KMS-11 (cell line): ENCODE results near the gene NEB.

Experiments
- H2AFZ ChIP-seq: fragments of 200-600 bp; sonication (generic); 2 replicates; pipeline ENCODE4 v1.6.1; 2016; ENCODE audit warnings: antibody characterized with exemption, mixed run types, low read depth
- H3K27ac ChIP-seq: fragments of 200-600 bp; sonication (generic); 2 replicates; pipeline ENCODE4 v1.6.1; 2016; ENCODE audit warnings: mild to moderate bottlenecking, mixed run types
- H3K27me3 ChIP-seq: fragments of 200-600 bp; sonication (generic); 2 replicates; pipeline ENCODE4 v1.6.1; 2017; ENCODE audit warnings: mild to moderate bottlenecking, low read depth, mixed run types, moderate library complexity; ENCODE audit not compliant: insufficient read depth
- H3K36me3 ChIP-seq: fragments of 200-600 bp; sonication (generic); 2 replicates; pipeline ENCODE4 v1.6.1; 2017; ENCODE audit warnings: mild to moderate bottlenecking, mixed run types; ENCODE audit not compliant: insufficient read depth
- H3K4me1 ChIP-seq: fragments of 200-600 bp; sonication (generic); 2 replicates; pipeline ENCODE4 v1.6.1; 2016; ENCODE audit warnings: mild to moderate bottlenecking, low read depth, mixed run types; ENCODE audit not compliant: poor library complexity, severe bottlenecking
- H3K4me2 ChIP-seq: fragments of 200-600 bp; sonication (generic); 2 replicates; pipeline ENCODE4 v1.7.0; 2016; ENCODE audit warnings: mild to moderate bottlenecking, mixed run types
- H3K4me3 ChIP-seq: fragments of 200-600 bp; sonication (generic); IDR thresholded peaks from 2 replicates; pipeline ENCODE4 v1.6.1; 2017; ENCODE audit warnings: low read depth, low read length, mixed read lengths; ENCODE audit not compliant: insufficient read depth
- H3K79me2 ChIP-seq: fragments of 200-600 bp; sonication (generic); 2 replicates; pipeline ENCODE4 v1.6.1; 2016; ENCODE audit warnings: low read depth, mixed run types; ENCODE audit not compliant: insufficient read depth
- H3K9ac ChIP-seq: fragments of 200-600 bp; sonication (generic); 2 replicates; pipeline ENCODE4 v1.6.1; 2016; ENCODE audit warnings: mild to moderate bottlenecking, mixed run types
- H4K20me1 ChIP-seq: fragments of 200-600 bp; sonication (generic); 2 replicates; pipeline ENCODE4 v1.6.1; 2016; ENCODE audit warnings: mild to moderate bottlenecking, mixed run types; ENCODE audit not compliant: insufficient read depth
- CTCF ChIP-seq: fragments of 200-600 bp; sonication (generic); conservative IDR thresholded peaks from 2 replicates; pipeline ENCODE4 v1.6.1; 2017; ENCODE audit warnings: low read depth, mild to moderate bottlenecking, antibody characterized with exemption, low read length, moderate library complexity, mixed read lengths

The NEB gene

GRCh38 chr2:151770995-151771394, 36.7 kb upstream of the NEB start:
- H2AFZ ChIP-seq = no peak overlapping the region
- H3K4me3 ChIP-seq = no peak overlapping the region
- no peak overlapping the region for H3K4me2 ChIP-seq
- H3K27ac ChIP-seq = no peak overlapping the region
- no peaks in the 10 kb centered on the region for H3K27me3 ChIP-seq
- H4K20me1 ChIP-seq = no peaks in the 10 kb centered on the region
- no peaks in the 10 kb centered on the region for H3K79me2 ChIP-seq
- no peaks in the 10 kb centered on the region for H3K36me3 ChIP-seq
- no peak for TF ChIP-seq CTCF
- H3K9ac ChIP-seq = no peak overlapping the region
- H3K4me1 ChIP-seq = no peaks in the 10 kb centered on the region

- TF ChIP-seq CTCF = no peak
- Histone ChIP-seq H3K4me2 (no peak overlapping the region), H2AFZ (no peak overlapping the region), H4K20me1 (no peaks in the 10 kb centered on the region), H3K4me3 (no peak overlapping the region), H3K4me1 (no peaks in the 10 kb centered on the region), H3K79me2 (no peaks in the 10 kb centered on the region), H3K27ac (no peak overlapping the region), H3K36me3 (no peaks in the 10 kb centered on the region), H3K9ac (no peak overlapping the region), H3K27me3 (no peaks in the 10 kb centered on the region)
Observed at GRCh38 chr2:151769606-151770005, 35.3 kb upstream of the NEB start.

GRCh38 chr2:151767536-151767935, 33.3 kb upstream of the NEB start:
- Histone ChIP-seq H3K4me3 (no peak overlapping the region), H3K27ac (no peak overlapping the region), H3K79me2 (no peaks in the 10 kb centered on the region), H3K36me3 (no peaks in the 10 kb centered on the region), H4K20me1 (no peaks in the 10 kb centered on the region), H3K27me3 (no peaks in the 10 kb centered on the region), H3K4me1 (no peaks in the 10 kb centered on the region), H3K9ac (no peak overlapping the region), H3K4me2 (no peak overlapping the region), H2AFZ (no peak overlapping the region)
- no peak for TF ChIP-seq CTCF

GRCh38 chr2:151766437-151767153, 32.3 kb upstream of the NEB start:
- TF ChIP-seq CTCF = no peak
- no peak overlapping the region for H3K4me2 ChIP-seq
- H3K9ac ChIP-seq = no peak overlapping the region
- H4K20me1 ChIP-seq = no peaks in the 10 kb centered on the region
- no peaks in the 10 kb centered on the region for H3K4me1 ChIP-seq
- no peaks in the 10 kb centered on the region for H3K79me2 ChIP-seq
- no peak overlapping the region for H3K27ac ChIP-seq
- no peak overlapping the region for H3K4me3 ChIP-seq
- H3K27me3 ChIP-seq = no peaks in the 10 kb centered on the region
- H3K36me3 ChIP-seq = no peaks in the 10 kb centered on the region
- no peak overlapping the region for H2AFZ ChIP-seq
